Measurements from ENCODE around the gene PLA2G4D.
A peak's percentile ranks its signal among the peaks of the same experiment; 100 is the strongest.

PLA2G4D gene

DNA sequence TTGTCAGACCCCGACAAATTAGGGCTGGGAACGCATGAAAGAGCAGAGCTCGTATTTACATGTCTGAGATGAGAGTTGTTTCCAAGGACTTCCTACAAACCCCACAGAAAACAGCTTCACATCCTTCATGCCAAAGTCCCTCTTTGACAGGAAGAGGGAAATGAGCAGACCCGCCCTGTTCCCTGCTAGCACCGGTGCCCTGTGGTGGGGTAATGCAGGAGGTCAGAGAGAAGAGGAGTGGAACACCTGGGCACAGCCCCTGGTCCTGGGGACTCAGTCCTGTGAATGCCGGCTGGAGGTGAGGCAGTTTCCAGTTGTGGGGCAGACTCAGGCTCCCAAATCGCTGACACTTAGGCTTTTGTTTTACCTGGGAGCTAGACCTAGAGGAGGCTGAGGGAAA is 4.0 kb downstream of the PLA2G4D start:
- DNase-seq = no peak

- DNase-seq = no peak
These were observed 4.4 kb downstream of the PLA2G4D start for GRCh38 chr15:42089942-42090341.

GRCh38 chr15:42088801-42089640 is 5.3 kb downstream of the PLA2G4D start:
- no peak for DNase-seq

DNA sequence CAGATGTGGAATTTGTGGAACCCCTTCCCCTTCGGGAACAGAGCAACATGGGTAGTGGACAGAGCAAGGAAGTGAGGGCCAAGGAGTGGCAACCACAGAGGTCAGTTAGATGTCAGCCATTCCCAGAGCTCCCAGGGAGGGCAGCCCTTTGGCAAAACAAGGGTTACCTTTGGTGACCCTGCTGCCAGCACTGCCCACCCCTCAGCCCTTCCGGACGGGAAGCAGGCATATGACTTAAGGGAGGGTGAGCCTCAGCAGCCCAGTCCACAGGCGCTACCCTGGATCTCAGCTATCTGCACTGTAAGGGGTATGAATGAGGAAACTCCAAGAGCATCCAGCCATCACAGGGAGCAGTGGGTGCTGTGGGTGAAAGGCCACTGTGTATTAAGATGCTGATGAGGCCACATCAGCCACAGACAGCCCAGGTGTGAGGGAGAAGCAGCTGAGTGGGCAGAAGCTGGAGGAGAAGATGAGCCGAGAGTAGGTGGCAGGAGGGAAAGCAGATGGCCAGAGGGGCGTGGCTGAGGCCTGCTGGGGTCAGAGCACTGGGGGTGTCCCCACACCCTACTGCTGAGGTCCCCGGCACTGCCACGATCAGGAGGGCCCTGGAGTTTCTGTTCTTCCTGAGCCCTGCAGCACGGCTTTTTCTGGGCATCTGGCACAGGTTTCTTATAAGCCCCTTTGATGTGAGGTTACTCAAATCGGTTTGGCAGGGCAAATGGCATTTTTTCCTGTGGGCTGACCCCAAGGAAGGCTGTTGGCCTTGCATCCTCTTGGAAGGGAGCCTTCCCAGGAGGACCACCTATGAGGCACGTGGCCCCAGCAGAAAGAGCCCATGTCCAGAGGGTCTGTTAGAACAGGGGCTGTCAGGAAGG is 6.2 kb downstream of the PLA2G4D start:
- DNase-seq = no peak

DNA sequence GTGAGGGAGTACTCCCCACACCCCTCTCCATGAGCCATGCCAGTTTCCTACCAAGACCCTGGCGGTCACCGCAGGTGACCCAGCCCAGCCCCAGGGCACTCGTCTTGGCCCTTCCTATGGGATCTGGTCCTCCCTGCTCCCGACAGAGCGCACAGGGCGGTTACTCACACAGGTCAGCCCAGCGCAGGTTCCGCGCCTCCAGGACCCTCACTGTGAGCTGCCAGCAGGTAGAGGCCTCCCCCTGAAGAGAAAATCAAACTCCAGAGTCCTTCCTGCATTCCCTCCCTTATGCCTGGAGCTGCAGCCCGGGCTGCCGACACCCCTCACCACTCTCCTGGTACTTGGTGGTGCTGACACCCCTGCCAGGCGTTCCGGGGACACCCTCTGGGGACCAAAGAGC is 6.9 kb downstream of the PLA2G4D start:
- no peak for DNase-seq

- no peak for DNase-seq
These were observed 8.6 kb downstream of the PLA2G4D start for GRCh38 chr15:42085721-42086120.

DNA sequence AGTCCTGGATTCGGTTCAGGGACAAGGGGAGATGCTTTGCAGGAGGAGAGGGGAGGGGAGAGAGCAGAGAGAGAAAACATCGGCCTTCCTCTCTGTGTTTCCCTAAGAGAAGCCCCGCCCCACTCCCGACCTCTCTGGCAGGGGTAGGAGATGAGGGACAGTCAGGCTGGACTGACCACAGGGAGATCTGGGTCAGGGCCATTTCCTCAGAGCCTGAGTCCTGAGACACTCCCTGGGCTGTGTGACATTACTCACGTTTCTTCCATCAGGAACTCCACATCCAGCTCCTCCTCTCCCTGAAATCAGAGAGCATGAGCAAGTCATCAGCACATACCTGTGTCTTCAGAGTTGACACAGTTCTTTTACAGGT is 9.1 kb downstream of the PLA2G4D start:
- DNase-seq = no peak

DNA sequence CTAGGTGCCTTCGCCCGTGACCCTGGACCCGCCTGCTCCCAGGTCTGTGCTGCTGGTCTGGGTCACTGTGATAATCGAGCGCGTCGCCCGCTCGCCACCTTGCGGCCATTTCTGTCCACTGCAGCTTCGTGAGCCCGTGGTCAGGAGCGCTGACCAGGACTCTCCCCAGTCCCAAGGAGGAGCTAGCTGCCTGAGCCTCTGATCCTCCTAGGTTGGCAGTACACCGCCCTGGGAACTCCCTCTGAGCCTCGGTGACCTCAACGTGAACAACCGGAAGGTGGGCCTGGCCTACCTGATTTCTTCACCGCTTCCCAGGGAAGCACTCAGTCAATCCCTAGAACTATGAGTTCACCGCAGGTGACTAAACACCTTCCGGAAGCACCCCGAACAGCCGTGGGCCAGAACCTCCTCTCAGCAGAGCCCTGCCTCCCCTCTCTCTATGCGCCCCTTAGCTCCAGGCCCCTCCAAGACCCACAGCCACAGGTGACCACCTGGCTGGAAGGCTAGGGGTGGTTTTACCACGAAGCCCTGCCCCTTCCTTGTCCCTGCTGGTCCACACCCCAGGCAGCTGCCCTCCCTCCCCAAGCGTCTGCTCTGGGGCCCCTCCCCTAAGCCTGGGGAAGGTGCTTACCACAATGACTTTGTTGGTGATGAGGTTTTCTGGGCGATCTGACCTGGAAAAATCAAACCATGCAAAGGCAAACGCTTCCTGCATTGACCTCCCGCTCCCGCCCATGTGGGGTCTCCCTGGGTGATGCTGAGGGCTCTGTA is 9.7 kb downstream of the PLA2G4D start:
- peak; percentile 26 for DNase-seq

GRCh38 chr15:42083916-42084315 is 10.4 kb downstream of the PLA2G4D start:
- no peak for DNase-seq

DNA sequence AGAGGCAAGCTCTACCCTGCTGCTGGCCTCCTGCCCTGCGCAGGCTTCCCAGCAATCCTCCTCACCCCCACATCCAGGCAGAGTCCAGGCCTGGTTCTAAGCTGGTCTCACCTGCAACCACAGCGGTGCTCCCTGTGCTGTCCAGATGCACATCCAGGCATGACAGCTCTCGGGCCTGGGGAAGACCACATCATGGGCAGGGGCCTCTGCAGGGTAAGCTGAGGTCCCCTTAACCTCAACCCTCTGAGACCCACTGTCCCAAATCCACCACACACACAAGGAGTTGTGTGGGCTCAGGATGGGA is 10.8 kb downstream of the PLA2G4D start:
- DNase-seq = no peak

- DNase-seq = no peak
These were observed 11.3 kb downstream of the PLA2G4D start for GRCh38 chr15:42082823-42083604.

GRCh38 chr15:42082141-42082540 is 12.2 kb downstream of the PLA2G4D start:
- DNase-seq = no peak

DNA sequence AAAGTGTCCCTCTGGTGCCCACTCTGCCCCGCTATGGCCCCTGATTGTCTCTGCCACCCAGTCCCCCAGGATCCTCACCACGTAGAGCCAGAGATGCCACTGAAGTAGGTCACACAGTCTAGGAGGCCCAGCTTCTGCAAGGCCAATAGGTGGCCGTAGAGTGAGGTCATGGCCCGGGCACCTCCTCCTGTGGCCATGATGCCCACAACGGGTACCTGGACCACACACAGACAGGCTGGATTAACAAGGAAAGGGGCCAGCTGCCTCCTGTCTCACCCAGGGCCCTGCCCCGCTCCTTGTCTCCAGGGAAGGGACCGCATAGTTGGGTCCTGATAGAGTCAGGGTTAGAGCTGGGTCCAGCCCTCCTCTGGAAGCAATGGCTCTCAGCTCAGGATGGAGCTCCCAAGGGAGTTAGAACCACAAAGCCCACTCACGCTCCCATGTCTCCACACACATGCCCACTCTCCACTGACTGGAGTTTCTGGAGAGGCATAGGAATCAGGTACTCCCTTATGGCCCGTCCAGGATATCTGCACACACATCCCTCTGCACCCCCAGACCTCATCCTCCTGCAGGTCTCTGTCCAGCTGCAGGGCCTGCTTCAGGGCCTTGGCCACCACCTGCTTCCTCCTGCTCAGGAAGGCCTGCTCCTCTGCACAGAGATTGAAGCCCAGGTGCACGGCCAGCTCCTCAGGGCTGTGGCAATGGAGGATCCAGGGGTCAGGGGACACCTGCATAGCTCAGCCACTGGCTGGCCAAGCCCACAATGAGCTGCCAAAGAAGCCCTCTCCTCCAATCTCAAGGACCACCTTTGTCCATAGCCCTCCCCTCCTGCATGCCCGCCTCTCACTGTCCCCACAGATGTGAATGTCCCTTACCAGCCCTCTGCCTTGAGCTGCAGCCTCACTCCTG is 13.2 kb downstream of the PLA2G4D start:
- DNase-seq = no peak

DNA sequence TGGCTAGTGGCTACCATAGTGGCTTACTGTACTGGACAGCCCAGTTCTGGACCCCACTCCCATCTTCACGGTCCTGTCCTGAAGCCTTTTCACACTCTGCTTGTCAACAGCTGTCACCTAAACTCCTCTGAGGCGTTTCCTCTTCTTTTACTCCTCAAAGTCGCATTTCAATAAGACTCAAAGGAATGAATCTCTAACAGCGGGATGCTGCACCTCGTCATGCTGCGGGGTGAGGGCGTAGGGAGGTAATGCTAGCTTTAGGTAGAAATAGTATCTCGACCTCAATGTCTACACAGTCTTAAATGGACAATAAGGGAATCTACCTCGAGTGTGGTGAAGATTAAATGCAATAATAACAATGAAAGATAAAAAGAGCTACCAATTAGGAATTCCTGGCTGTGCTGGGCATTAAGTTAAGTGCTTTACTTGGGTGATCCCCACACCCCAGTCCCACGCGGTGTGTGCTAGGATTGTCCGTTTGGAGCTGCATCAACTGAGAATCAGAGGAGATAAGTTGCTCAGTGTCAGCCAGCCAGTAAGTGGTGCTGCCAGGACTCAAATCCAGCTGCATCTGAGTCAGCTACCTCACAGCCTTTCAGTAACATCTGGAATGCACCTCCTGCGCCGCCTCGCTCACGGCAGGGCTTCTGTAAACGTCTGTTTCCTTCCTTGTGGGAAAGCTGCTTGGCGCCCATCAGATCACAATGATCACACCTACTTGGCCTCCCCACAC is 14.0 kb downstream of the PLA2G4D start:
- DNase-seq = no peak

DNA sequence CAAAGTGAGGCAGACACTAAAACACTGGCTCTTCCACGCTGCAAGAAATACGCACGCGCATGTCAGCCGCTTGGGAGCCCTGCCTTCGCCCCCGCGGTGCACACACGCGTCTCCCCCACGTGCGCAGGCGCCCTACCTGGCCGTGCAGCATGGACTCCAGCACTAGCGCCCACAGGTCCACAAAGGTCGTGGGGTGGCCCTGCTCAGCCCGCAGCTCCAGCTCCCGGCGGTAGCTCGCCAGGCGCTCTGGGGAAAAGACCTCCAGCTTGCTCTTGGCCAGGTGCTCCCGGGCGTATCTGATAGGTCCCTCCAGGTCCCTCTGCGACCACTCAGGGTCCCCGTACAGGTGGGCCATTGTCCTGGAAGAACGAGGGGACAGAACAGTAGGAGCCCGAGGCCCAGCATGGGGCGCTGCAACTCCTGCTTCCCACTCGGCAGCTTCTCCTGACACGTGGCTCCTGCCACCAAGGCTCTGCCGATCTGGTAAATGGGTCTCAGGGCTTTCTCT is 14.9 kb downstream of the PLA2G4D start:
- DNase-seq = no peak

- no peak for DNase-seq
These were observed 15.5 kb downstream of the PLA2G4D start for GRCh38 chr15:42078903-42079302.

GRCh38 chr15:42077689-42078088 is 16.7 kb downstream of the PLA2G4D start:
- no peak for DNase-seq

DNA sequence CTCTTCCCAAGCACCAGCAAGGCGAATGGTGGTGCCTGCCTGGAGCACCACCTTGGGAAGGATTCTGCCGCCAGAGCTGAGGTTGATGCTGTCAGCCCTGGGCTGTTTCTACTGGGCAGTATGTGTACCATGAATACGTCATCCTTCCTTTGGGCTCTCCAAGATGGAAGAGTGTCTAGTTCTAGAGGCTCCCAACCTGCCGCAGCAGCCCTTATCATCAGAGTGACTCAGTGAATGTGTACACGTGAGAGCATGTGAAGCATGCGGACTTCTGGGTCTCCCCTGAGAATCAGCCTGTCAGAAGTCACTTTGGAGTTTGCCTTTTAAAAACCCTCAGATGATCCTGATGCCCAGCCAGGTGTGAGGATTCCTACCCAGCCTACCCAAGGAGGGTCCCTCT is 20.9 kb downstream of the PLA2G4D start:
- no peak for DNase-seq

GRCh38 chr15:42072141-42072685 is 22.1 kb downstream of the PLA2G4D start:
- DNase-seq = no peak

- no peak for DNase-seq
These were observed 22.6 kb downstream of the PLA2G4D start for GRCh38 chr15:42071717-42072116.
